VCaP (cell line): ENCODE measurements around the gene KRT86.

Experiments
- H3K27ac ChIP-seq: fragments of 450-650 bp; 2 replicates; pipeline ENCODE4 v1.5.1; 2017
- TF ChIP-seq, protein P1 (sequence below): fragments of 450-650 bp; conservative IDR thresholded peaks from 2 replicates; pipeline ENCODE4 v1.5.1; 2017; ENCODE audit warnings: mild to moderate bottlenecking, moderate library complexity

The KRT86 gene

DNA sequence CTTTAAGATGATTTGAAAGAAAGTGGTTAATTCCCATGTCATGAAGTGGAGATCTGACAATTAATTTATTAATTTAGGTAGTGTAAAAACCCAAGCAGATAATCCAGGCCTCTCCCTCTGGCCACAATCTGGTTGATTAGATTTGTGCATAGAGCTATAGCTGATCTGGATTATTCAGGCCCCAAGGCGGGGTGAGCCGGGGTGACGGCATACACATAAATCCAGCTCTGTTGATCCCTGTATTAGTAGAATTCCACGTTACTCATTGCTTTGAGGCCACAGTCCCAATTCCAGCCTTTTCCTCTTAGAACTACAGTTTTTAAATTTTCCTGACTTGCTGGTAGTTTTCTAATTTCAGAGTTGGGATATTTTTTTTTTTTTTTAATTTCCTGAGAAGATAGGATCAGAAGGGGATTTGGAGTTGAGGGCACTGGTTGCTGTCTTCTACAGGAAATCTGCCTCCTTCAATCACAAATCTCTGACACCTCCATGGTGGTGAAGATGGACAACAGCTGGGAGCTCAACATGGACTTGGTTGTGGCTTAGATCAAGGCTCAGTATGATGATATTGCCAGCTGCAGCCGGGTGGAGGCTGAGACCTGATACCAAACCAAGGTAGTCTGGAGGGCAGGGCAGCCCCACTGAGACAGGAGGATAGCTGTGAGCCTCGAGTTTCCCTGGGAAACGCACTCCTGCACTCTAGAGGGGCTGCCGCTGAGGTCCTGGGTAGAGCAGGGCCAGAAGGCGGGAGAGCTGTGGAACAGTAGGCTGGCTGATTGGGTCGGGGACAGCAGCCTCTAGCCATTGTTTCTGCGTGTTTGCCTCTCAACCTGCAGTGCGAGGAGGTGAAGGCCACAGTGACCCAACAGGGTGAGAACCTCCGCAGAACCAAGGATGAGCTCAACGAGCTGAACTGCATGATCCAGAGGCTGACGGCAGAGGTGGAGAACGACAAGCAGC is 73.4 kb downstream of the KRT86 start:
- TF ChIP-seq, protein P1, sequence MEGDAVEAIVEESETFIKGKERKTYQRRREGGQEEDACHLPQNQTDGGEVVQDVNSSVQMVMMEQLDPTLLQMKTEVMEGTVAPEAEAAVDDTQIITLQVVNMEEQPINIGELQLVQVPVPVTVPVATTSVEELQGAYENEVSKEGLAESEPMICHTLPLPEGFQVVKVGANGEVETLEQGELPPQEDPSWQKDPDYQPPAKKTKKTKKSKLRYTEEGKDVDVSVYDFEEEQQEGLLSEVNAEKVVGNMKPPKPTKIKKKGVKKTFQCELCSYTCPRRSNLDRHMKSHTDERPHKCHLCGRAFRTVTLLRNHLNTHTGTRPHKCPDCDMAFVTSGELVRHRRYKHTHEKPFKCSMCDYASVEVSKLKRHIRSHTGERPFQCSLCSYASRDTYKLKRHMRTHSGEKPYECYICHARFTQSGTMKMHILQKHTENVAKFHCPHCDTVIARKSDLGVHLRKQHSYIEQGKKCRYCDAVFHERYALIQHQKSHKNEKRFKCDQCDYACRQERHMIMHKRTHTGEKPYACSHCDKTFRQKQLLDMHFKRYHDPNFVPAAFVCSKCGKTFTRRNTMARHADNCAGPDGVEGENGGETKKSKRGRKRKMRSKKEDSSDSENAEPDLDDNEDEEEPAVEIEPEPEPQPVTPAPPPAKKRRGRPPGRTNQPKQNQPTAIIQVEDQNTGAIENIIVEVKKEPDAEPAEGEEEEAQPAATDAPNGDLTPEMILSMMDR, result no peak
- H3K27ac ChIP-seq, result no peak overlapping the region

DNA sequence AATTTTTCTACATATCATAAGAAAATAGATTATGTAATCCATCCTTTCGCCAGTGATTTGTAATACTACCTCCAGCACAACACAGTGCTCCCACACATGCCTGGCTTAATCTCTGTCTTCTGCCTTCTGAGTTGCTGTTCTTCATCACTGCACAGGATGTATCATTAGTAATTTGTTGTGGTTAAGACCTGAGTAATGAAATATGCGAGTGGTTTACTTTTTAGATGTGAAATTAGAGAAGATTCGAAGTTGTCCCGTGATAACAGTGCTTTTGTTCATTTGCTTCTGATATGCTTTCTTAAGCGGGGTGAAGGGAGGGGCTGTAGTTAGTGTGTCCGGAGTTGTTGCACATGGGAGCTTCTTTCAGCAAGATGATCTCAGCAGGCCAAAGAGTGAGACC is 74.8 kb downstream of the KRT86 start:
- no peak overlapping the region for H3K27ac ChIP-seq
- TF ChIP-seq, protein P1, result no peak

DNA sequence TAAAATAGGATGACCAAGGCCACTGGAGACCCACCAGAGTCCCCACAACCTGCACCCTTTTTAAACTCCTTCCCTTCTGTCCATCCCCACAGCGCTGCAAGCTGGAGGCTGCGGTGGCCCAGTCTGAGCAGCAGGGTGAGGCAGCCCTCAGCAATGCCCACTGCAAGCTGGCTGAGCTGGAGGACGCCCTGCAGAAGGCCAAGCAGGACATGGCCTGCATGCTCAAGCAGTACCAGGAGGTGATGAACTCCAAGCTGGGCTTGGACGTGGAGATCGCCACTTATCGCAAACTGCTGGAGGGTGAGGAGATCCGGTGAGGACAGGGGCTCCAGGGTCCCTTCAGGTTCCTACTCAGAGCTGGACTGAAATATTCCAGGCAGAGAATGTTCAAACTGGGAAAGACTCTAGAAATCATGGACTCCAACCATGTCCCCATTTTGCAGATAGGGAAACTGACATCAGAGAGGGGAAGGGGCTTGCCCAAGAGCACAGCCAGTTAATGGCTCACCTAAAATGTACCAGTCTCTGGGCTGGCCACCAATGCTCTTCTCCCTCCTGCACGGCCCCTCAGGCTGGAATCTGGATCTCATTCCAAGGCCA is 75.7 kb downstream of the KRT86 start:
- TF ChIP-seq, protein P1, result no peak
- H3K27ac ChIP-seq, result no peak overlapping the region

DNA sequence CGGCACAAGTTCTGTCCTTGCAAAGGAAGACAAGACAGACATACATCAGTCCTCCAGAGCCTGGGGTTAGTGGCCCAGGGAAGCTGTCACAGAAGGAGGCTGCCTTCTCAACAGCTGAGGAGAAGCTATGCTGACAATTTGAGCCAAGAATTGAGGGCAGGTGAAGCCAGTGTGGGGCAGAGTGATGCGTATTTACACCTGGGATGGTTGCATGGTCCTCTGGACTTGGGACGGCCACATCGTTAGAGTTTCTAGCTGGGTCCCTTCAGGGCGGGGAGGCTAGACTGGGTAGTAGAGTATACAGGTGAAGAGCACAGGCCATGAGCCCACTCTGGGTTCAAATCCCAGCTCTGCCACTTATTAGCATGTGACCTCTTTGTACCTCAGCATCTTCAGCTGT is 76.3 kb downstream of the KRT86 start:
- TF ChIP-seq, protein P1, result no peak
- H3K27ac ChIP-seq, result no peak overlapping the region

DNA sequence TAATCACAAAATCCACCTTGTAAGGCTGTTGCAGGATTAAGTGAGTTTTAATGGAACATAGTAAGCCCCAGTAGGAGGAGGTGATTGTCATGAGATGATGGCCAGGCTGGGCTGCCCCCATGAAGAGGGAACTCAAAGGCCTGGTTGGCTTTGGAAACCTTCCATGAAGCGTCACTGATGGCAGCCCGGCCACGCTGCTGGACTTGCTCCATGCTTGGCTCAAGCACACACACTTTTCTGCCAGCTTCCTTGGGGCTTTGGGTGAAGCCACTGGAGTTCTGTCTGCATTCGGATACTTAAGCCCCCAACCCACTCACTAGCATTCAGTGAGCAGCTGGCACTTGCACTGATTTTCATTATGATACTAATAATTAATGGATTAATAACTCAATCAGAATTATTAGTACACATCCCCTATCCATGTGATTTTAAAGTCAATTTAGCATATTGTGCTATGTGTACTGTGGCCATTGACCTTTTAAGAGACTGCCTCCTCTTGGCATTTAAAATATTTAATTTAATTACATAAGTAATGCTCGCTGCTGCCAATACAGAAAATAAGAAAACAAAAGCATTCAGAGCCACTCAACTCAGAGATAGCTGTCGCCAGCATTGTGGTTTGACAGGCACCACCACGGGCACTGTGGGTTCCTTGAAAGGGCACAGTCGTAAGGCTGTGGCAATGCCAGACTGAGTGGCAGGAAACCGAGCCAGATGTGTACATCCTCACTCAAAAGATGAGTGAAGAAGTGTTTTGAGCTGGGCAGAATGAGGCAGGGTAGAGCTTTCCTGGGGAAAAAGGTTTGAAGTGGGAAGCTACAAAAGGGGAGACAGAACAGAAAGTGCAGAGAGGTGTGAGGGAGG is 77.0 kb downstream of the KRT86 start:
- no peak overlapping the region for H3K27ac ChIP-seq
- TF ChIP-seq, protein P1, result no peak

DNA sequence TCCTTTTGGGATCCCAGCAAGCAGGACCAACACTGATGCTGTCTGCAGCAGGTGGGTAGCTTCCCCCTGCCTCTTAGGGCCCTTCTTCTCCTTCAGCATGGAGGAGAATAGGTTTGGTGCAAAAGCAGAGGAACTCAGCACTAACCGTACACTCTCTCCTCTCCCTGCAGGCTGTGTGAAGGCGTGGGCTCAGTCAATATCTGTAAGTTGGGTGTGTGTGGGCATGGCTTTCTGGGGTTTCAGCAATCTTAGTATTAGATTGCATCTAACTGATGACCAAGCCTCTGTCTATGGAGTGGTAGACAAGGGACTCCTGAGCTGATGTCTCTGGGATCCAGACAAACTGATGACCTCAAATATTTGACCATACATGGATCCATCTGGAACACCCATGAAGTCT is 78.5 kb downstream of the KRT86 start:
- TF ChIP-seq, protein P1, result no peak
- no peak overlapping the region for H3K27ac ChIP-seq

DNA sequence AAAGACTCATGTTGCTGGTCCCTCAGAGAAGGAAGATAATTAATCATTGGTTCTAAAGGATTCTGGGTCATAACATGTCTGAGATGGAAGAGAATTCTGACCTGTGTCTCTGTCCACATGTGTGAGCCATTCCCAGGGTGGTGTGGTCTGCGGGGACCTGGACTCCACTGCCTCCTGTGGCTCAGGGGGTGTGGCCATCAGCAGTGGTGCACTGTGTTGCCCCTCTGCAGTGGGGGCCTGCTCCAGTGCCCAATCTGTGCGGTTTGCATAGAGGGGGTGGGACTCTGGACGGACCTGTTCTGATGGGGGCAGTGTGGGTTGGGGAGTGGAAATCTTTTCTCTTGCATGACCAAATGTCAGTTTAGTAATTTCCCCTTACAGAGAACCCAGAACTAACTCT is 79.3 kb downstream of the KRT86 start:
- no peak overlapping the region for H3K27ac ChIP-seq
- TF ChIP-seq, protein P1, result no peak
